Neural progenitor cell (in vitro differentiated cells): ENCODE results near the gene SRRM5. TPM values are rescaled to one million over a fixed set of nuclear protein-coding genes. Genes with fewer than 3 reads are reported as not detected.

Experiments used
- DNase-seq: peaks from one replicate; pipeline ENCODE4 v3.0.0-alpha.2; 2016; ENCODE audit warnings: low spot score
- H2AFZ ChIP-seq: fragments of 200-600 bp; sonication (generic); replicated peaks from 2 replicates; pipeline ENCODE4 v1.6.1; 2016; ENCODE audit warnings: antibody characterized with exemption
- H3F3A ChIP-seq: fragments of 200-600 bp; sonication (generic); 2 replicates; pipeline ENCODE4 v1.6.1; 2016; ENCODE audit warnings: antibody characterized with exemption, low read depth
- H3K27ac ChIP-seq: fragments of 200-600 bp; sonication (generic); 2 replicates; pipeline ENCODE4 v1.5.1; 2016; ENCODE audit warnings: mild to moderate bottlenecking
- H3K27me3 ChIP-seq: fragments of 200-600 bp; sonication (generic); 2 replicates; pipeline ENCODE4 v1.6.1; 2016; ENCODE audit warnings: mild to moderate bottlenecking, moderate library complexity
- H3K36me3 ChIP-seq: fragments of 200-600 bp; sonication (generic); 2 replicates; pipeline ENCODE4 v1.5.1; 2016
- H3K4me1 ChIP-seq: fragments of 200-600 bp; sonication (generic); 2 replicates; pipeline ENCODE4 v1.6.1; 2016; ENCODE audit warnings: mixed run types
- H3K4me2 ChIP-seq: fragments of 200-600 bp; sonication (generic); 2 replicates; pipeline ENCODE4 v1.6.1; 2016
- H3K4me3 ChIP-seq: fragments of 200-600 bp; sonication (generic); 2 replicates; pipeline ENCODE4 v1.5.1; 2016
- H3K79me2 ChIP-seq: fragments of 200-600 bp; sonication (generic); 2 replicates; pipeline ENCODE4 v1.6.1; 2016; ENCODE audit warnings: low read depth
- H3K9ac ChIP-seq: fragments of 200-600 bp; sonication (generic); 2 replicates; pipeline ENCODE4 v1.6.1; 2016
- H3K9me3 ChIP-seq: fragments of 200-600 bp; sonication (generic); 2 replicates; pipeline ENCODE4 v1.5.1; 2016; ENCODE audit warnings: low read depth
- H4K20me1 ChIP-seq: fragments of 200-600 bp; sonication (generic); 2 replicates; pipeline ENCODE4 v1.6.1; 2016; ENCODE audit warnings: low read depth
- H3K27ac Mint-ChIP-seq: 3 replicates; pipeline ENCODE4 v1.8.0; 2021; ENCODE audit warnings: mixed read lengths
- H3K27me3 Mint-ChIP-seq: 2 replicates; pipeline ENCODE4 v1.8.0; 2022; ENCODE audit warnings: low read depth, mild to moderate bottlenecking, inconsistent platforms, moderate library complexity, mixed read lengths; ENCODE audit not compliant: insufficient read depth
- H3K36me3 Mint-ChIP-seq: 3 replicates; pipeline ENCODE4 v1.8.0; 2021; ENCODE audit warnings: mixed read lengths
- H3K4me1 Mint-ChIP-seq: 3 replicates; pipeline ENCODE4 v1.8.0; 2021; ENCODE audit warnings: mixed read lengths
- H3K4me3 Mint-ChIP-seq: 3 replicates; pipeline ENCODE4 v1.8.0; 2021; ENCODE audit warnings: mild to moderate bottlenecking, moderate library complexity, mixed read lengths
- H3K9me3 Mint-ChIP-seq: 3 replicates; pipeline ENCODE4 v1.8.0; 2020; ENCODE audit warnings: mixed read lengths
- CTCF ChIP-seq: fragments of 200-600 bp; sonication (generic); IDR thresholded peaks from 2 replicates; pipeline ENCODE4 v1.5.1; 2017; ENCODE audit warnings: antibody characterized with exemption, mild to moderate bottlenecking
- EZH2 ChIP-seq: fragments of 200-600 bp; sonication (generic); IDR thresholded peaks from 2 replicates; pipeline ENCODE4 v1.6.1; 2017; ENCODE audit warnings: antibody characterized with exemption, mild to moderate bottlenecking, moderate library complexity
- EZH2phosphoT487 ChIP-seq: fragments of 200-600 bp; sonication (generic); IDR thresholded peaks from 2 replicates; pipeline ENCODE4 v1.6.1; 2017; ENCODE audit warnings: antibody characterized with exemption
- total RNA-seq: library from RNA; depleted of rRNA; stranded (reverse); fragments of >200 nt; gene quantifications from 2 replicates; pipeline ENCODE4 v1.2.3, GENCODE V29; 2015; ENCODE audit warnings: low replicate concordance

SRRM5 gene
- total RNA-seq, 1 donor from 2014 or later = not detected

- H3K4me2 ChIP-seq = no peak overlapping the region
- H3K9me3 Mint-ChIP-seq = no peaks in the 10 kb centered on the region
- peaks cover 4% of the 10 kb centered on the region for H3K27me3 Mint-ChIP-seq
- no peaks in the 10 kb centered on the region for H4K20me1 ChIP-seq
- no peaks in the 10 kb centered on the region for H3K27me3 ChIP-seq
- H3K4me1 Mint-ChIP-seq = peaks cover 6% of the 10 kb centered on the region
- no peak overlapping the region for H3K9ac ChIP-seq
- H3K9me3 ChIP-seq = no peaks in the 10 kb centered on the region
- H3K36me3 ChIP-seq = no peaks in the 10 kb centered on the region
- no peak for DNase-seq
- H3K4me3 Mint-ChIP-seq = no peak overlapping the region
- H3K36me3 Mint-ChIP-seq = peaks cover 37% of the 10 kb centered on the region
- H3K4me3 ChIP-seq = no peak overlapping the region
- no peak overlapping the region for H2AFZ ChIP-seq
- no peaks in the 10 kb centered on the region for H3K4me1 ChIP-seq
- H3K27ac ChIP-seq = no peak overlapping the region
- TF ChIP-seq EZH2 (no peak), CTCF (no peak), EZH2phosphoT487 (no peak)
- H3K79me2 ChIP-seq = no peaks in the 10 kb centered on the region
- no peak overlapping the region for H3K27ac Mint-ChIP-seq
- peaks cover 3% of the 10 kb centered on the region for H3F3A ChIP-seq
Measured at GRCh38 chr19:43656436-43656835, 44.5 kb downstream of the SRRM5 start.

- Mint-ChIP-seq H3K4me3 (no peak overlapping the region), H3K36me3 (peaks cover 47% of the 10 kb centered on the region), H3K9me3 (no peaks in the 10 kb centered on the region), H3K27ac (no peak overlapping the region), H3K27me3 (peaks cover 2% of the 10 kb centered on the region), H3K4me1 (peaks cover 2% of the 10 kb centered on the region)
- Histone ChIP-seq H3K9me3 (no peaks in the 10 kb centered on the region), H2AFZ (no peak overlapping the region), H3K36me3 (no peaks in the 10 kb centered on the region), H3F3A (peaks cover 3% of the 10 kb centered on the region), H3K4me2 (no peak overlapping the region), H3K4me3 (no peak overlapping the region), H3K9ac (no peak overlapping the region), H3K27me3 (no peaks in the 10 kb centered on the region), H3K27ac (no peak overlapping the region), H3K4me1 (no peaks in the 10 kb centered on the region), H3K79me2 (no peaks in the 10 kb centered on the region), H4K20me1 (no peaks in the 10 kb centered on the region)
- no peak for TF ChIP-seq CTCF
- no peak for TF ChIP-seq EZH2phosphoT487
- no peak for DNase-seq
Measured at GRCh38 chr19:43658001-43658400, 46.1 kb downstream of the SRRM5 start.

- Histone ChIP-seq H3K27me3 (no peaks in the 10 kb centered on the region), H4K20me1 (no peaks in the 10 kb centered on the region), H3K9ac (no peak overlapping the region), H3K79me2 (no peaks in the 10 kb centered on the region), H3K27ac (no peak overlapping the region), H3F3A (no peaks in the 10 kb centered on the region), H2AFZ (no peak overlapping the region), H3K36me3 (no peaks in the 10 kb centered on the region), H3K4me2 (no peak overlapping the region), H3K9me3 (no peaks in the 10 kb centered on the region), H3K4me1 (no peaks in the 10 kb centered on the region), H3K4me3 (no peak overlapping the region)
- Mint-ChIP-seq H3K36me3 (peaks cover 47% of the 10 kb centered on the region), H3K27ac (no peak overlapping the region), H3K4me1 (peaks cover 2% of the 10 kb centered on the region), H3K9me3 (no peaks in the 10 kb centered on the region), H3K27me3 (peaks cover 2% of the 10 kb centered on the region), H3K4me3 (no peak overlapping the region)
- no peak for TF ChIP-seq EZH2phosphoT487
- no peak for TF ChIP-seq EZH2
- TF ChIP-seq CTCF = no peak
- no peak for DNase-seq
Measured at GRCh38 chr19:43658494-43658893, 46.6 kb downstream of the SRRM5 start.
